GM21576 (cell line): ENCODE data around the gene DPY19L1.
"Not testable (repeated sequence)": the region's sequence is repeated elsewhere in the genome, so short reads cannot be mapped to it uniquely, and the experiment has no call there.

ENCODE experiments used
- ATAC-seq: cut with Tn5 transposase; IDR thresholded peaks from one replicate; pipeline ENCODE4 v1.9.1; 2021; ENCODE audit warnings: mild to moderate bottlenecking, moderate library complexity; ENCODE audit not compliant: unreplicated experiment

The DPY19L1 gene

DNA sequence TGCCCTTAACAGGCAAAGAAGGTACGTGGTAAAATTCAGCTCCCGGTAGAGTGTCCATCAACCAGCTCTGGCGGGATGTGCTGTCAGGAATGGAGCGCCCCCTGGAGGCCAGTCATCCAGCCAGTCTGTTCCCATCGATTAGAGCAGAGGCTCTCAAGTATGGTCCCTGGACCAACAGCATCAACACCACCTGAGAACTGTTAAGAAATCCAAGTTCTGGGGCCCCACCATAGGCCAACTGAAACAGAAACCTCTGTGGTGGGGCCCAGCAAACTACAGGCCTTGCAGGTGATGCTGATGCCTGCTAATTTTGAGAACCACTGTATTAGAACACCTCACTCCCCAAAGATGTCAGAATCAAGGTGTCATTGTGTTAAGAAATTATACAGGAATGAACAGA lies 109.2 kb downstream of the DPY19L1 start:
- peak; percentile 77 for ATAC-seq

DNA sequence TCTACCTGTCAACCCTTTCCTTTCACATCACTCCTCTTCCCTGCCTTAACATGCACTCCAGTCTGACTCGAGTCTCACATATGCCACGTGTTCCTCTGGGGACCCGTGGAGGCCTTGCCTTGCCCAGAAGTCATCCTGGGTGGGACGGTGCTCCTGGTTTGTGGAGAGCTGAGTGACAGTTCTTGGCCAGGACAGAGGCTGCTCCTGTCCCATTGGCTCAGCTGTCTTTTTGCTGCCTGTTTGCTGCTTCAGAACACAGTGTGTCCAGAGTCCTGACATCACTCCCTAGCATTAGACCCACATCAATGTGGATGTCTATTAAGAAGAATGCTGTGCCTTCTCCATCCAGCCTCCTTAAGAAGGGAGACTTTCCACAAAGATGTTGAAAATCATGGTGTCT lies 116.8 kb downstream of the DPY19L1 start:
- not testable (repeated sequence) for ATAC-seq

DNA sequence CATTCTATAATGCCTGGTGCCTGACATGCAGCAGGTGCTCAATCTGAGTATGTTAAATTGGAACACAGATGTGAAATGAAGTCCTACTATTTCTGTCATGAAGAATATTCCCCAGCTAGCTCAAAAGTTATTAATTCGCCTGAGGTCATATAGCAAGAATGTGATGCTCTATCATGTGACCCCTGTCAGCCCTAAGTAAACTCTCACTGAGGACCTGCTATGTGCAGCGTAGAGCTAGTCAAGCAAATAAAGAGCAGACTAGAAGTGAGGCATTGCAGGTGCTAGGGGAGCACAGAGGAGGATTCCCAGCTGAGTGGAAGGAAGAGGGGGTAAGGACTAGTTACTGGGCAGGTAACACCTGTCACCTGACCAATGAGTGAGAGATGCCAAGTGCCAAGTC lies 118.2 kb downstream of the DPY19L1 start:
- not testable (repeated sequence) for ATAC-seq

DNA sequence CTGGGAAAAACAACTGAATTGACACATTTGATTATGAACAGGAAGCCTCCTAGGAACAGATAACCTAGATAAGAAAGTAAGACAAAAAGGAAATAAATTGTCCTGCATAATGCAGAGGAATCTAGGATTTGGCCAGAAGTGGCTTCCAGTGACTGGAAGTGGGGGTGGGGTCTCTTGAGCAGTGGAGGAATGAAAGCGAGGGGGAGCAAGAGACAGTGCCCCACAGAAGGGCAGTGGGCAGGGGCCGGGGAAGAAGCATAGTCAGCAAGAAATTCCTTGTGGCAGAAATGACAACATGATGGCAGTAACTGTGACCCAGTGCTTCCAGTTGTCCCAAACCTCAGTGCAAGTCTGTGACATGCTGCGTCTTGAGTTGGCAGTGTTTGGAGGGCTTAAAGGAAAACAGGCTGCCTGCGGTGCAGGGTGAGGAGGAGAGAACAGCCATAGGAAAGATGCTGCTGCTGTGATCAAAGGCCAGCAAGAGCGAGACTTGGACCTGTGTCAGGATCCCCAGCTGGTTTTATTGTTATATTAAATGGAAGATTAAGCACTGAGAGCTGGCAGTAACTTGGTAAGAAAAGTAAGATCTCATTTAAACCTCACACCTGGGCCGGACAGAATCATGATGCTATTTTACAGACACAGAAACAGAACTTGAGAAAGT lies 119.0 kb downstream of the DPY19L1 start:
- not testable (repeated sequence) for ATAC-seq

DNA sequence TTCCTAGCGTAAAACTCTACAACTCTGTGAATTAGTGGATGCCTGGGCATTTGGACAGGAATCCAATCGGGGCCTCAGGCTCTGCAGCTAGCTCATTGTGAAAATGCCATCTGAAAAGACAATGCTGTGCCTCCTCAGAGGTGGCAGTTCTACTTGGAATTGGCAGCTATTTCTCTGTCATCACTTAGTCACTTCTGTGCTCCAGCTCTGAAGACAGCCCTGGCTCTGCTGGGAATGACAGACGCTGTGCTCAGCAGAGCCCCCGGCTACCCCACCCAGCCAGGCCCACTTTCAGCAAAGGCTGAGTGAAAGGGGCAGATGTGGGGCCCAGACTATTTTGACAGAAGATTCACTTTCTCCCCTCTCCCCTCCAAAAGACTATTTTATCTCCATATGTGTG lies 119.8 kb downstream of the DPY19L1 start:
- not testable (repeated sequence) for ATAC-seq

DNA sequence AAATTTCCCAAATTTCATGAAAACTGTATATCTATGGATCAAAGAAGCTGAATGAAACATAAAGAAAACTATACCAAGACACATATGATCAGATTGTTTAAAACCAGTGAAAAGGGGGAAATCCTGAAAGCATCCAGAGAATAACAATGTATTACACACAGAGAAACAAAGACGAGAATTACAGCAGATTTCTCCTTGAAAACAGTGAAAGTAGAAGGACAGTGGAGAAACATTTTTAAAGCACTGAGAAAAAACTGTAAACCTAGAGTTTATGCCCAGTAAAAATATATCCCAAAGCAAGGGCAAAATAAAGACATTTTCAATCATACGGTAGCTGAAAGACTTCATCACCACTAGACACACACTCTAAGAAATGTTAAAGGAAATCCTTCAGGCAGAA lies 121.0 kb downstream of the DPY19L1 start:
- no peak for ATAC-seq

DNA sequence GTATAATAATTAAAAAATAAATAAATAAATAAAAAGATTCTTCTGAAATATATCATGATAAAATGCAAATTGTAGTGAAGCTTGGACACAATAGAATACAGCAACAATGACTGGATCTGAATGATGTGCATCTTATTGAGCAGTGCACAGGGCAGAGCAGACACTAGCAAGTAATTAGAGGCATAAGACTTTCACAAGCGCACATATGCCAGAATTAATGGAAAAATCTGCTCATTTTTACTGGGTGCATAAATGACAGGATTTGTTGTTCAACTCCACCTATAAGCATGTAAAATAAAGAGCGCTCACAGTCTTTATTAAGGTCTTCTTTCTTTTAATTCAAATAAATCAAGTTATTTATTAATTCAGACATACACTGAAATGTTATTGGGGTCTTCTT lies 125.0 kb downstream of the DPY19L1 start:
- ATAC-seq = no peak

DNA sequence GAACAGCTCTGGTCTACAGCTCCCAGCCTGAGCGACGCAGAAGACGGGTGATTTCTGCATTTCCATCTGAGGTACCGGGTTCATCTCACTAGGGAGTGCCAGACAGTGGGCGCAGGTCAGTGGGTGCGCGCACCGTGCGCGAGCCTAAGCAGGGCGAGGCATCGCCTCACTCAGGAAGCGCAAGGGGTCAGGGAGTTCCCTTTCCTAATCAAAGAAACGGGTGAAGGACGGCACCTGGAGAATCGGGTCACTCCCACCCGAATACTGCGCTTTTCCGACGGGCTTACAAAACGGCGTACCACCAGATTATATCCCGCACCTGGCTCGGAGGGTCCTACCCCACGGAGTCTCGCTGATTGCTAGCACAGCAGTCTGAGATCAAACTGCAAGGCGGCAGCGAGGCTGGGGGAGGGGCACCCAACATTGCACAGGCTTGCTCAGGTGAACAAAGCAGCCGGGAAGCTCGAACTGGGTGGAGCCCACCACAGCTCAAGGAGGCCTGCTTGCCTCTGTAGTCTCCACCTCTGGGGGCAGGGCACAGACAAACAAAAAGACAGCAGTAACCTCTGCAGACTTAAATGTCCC lies 130.9 kb downstream of the DPY19L1 start:
- not testable (repeated sequence) for ATAC-seq

DNA sequence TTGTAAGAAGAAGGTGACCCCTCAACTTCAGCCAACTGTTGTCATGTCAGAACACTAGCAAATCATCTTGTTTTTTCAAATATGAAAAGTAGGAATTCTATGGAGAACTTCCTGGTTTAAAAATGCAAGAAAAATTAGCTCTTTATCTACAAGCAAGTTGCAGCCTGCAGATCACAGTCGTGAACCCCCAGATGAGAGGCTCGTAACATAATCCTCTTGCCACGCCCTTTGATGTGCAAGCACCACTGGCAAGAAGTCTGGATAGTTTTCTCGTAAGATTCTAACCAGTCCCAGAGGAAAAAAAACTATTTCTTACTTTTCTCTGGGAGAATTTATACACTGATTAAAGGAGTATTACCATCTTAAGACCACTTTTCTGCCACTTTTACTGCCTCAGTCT lies 132.3 kb downstream of the DPY19L1 start:
- no peak for ATAC-seq

DNA sequence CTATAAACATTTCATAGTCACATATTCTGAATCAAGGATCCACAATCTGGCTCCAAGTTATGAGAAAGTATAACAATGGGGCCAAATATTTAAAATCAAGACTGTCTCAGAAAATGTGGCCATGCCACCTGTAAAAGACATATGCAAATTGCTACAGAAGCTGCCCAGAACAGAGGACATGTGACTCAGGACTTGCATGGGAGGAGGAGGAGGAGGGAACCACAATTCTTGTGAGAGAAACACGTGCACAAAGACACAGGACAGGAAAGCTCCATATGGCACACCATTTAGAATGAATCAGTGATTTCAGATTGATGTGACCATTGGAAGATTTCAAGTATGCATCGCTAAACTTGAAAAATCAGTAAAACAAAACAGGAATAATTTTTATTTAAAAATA lies 133.4 kb downstream of the DPY19L1 start:
- not testable (repeated sequence) for ATAC-seq

DNA sequence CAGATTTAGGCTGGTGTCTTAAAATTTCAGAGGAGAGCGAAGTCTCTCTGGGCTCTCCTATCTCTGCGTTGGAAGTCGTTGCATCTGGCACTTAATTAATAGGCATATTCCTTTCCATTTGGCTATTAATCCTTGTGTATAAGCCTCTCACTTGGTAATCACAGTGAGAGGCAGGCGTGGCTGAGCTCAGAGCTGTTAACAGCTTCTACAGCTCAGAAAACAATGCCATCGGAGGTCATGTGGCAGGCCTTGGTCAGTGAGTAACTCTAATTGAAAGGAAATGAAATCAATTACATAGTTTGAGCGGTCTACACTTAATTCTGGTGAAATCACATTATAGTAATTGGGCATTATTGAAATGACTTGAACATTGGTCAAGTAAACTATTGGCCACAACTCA lies 135.1 kb downstream of the DPY19L1 start:
- ATAC-seq = no peak

DNA sequence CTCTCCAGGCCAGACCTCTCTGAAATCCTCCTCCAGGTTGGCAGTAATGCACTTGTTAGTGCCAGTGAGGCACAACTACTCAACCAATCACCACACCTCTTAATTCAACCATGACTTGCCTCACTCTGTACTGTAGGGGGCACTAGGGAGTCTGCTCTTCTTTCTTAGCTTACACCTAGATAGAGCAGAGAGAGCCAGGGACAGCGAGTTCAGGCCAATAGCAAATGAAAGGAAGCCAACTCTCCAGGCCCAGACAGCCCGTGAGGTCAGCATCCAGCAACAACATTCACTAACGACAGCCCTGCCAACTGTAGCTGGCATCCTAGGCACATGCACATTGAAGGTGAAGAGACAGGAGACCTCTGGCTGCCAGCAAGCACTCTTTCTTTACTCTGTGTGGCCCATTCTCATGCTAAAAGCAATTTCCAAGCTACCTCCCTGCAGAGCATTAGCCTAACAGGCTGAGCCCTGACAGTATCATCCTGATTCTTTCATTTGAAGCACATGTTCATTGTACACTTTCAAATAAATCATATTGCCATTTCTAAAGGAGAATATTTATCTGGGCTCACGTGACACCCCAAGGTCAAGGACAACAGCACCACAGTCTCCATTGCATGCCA lies 136.3 kb downstream of the DPY19L1 start:
- ATAC-seq = peak; percentile 73

DNA sequence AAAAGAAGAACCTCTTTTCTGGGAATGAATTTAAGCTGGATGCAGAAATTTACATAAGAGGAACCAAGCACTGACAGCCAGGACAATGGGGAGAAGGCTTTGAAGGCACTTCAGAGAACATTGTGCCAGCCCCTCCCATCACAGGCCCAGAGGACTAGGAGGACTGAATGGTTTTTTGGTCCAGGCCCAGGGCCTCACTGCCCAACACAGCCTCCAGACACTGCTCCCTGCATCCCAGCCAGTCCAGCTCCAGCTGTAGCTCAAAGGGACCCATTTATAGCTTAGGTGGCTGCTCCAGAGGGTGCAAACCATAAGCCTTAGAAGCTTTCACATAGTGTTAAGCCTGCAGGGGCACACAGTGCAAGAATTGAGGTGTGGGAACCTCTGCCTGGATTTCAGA lies 142.1 kb downstream of the DPY19L1 start:
- ATAC-seq = no peak

DNA sequence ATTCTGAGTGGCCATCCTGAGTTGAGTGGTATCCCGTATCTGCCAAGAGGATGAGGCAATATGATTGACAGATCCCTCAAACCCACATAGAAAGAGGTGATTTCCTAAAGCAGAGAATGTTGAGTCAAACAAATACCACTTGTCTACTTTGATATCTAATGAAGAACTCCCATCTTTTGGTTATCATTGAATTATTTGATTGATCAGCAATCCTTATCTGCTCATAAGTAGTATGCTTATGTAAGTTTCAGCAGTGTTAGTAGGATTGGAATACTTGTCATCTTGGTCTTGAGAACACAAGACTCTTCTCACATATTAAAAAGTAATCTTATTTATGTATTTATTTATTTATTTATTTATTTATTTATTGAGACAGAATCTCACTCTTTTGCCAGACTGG lies 147.3 kb downstream of the DPY19L1 start:
- ATAC-seq = no peak

DNA sequence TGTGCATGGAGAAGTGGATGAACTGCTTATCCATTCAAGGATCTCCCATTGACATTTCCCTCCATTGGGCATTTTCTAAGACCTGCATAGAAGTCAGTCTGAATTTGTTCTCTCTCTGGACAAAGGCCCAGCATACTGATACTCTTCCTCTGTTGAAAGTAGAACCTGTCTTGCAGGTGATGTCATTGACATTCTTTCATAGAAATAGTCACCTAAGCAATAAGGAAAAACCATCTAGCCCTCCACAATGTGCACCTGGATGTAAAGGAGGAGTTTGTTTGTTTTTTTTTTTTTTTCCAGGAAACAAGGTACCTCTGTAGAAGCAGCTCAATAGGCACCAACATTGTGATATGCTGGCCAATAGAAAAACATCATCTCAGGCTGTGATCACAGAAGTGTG lies 150.4 kb downstream of the DPY19L1 start:
- ATAC-seq = no peak

DNA sequence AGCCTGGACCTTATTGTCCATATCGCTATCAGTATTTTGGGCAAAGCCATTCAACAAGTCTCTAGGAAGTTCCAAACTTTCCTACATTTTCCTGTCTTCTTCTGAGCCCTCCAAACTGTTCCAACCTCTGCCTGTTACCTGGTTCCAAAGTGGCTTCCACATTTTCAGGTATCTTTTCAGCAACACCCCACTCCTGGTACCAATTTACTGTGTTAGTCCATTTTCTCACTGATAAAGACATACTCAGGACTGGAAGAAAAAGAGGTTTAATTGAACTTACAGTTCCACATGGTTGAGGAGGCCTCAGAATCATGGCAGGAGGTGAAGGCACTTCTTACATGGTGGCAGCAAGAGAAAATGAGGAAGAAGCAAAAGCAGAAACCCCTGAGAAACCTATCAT lies 153.4 kb downstream of the DPY19L1 start:
- ATAC-seq = not testable (repeated sequence)

DNA sequence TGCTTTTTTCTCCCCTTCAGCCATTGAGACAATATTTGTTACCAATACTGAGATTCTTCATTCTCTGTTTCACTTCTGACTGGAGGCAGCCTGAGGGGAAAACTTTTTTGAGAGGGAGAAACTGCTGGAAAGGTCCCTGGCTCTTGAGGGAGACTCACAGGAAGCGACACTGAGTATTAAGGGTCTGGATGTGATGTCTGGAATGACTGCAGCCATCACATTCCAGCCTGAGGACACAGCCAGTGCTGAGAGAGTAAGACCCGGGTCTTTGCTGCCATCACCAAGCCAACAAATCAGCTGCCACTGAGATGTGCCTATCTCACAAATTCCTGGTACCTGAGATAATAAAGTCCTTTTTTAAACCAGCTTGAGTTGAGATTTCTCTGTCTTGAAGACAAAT lies 157.4 kb downstream of the DPY19L1 start:
- ATAC-seq = no peak

DNA sequence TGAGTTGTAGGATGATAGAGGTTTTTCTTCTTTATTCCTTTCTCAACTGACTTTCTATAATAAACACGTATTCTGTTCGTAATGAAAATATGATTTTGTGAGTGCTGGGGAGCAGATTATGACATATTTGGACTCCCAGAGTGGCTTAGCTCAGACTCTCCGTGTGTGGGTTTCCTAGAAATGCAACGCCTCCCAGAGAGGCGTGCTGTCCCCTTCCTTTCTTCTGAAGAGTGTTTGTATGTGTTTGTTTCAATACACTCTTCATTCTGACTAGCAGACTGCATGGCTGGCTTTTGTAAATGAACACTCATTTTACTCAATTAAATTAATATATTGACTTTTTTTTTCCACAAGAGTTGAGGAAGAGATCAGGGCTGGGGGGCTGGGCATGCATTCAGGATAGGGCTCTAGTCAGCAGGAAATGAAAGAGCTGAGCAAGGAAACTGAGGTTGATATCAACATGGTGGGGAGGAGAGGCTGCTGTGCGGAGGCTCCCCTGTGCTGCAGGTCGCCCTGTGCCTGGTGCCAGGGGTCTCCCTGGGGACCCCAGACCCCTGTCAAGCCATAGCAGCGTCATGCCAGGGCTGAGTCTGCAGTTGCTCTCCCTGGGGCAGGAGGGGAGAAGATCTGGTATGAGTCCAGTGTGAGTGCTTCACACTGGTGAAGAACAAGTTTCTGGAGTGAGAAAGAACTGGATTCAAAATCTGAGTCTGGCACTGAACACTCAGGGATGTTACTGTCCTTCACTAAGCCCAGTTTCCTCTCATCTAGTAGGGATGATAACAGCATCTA lies 158.1 kb downstream of the DPY19L1 start:
- not testable (repeated sequence) for ATAC-seq
